GM04504 (cell line): Measurements from ENCODE around the gene RNFT1.
"Not testable (repeated sequence)": the region's sequence is repeated elsewhere in the genome, so short reads cannot be mapped to it uniquely, and the experiment has no call there.

Source experiments
- DNase-seq: peaks from one replicate; pipeline ENCODE4 v3.0.0-alpha.2; 2012; ENCODE audit warnings: low read depth

The RNFT1 gene

GRCh38 chr17:59964482-59965328 is at the start of gene RNFT1:
Gene RNFT1 (minus strand): TSS chr17:59964740. CDS start chr17:59964663, 77 bp downstream.
- DNase-seq, result peak; percentile 59

GRCh38 chr17:60009326-60009725 is 44.8 kb upstream of the RNFT1 start:
- DNase-seq, result not testable (repeated sequence)

GRCh38 chr17:60008377-60008776 is 43.8 kb upstream of the RNFT1 start:
- not testable (repeated sequence) for DNase-seq

DNA sequence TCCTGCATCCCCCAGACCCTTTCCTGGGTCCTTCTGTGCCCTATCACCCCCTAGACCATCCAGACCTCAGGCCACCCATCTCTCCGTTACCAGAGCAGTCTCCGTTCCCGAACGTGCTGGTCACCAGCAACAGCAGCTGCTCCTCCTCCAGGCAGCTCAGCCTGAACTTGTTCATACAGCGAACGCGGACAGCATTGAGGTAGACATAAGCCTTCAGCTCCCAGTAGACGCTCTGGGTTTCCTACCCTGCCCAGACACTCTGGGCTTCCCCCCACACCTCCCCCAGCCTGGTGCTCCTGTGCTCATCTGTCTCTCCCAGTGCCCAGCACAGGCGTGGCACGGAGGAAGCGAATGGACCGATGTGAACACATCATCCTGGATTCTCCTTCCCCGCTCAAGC is 41.6 kb upstream of the RNFT1 start:
- DNase-seq, result no peak

- not testable (repeated sequence) for DNase-seq
These were observed 40.0 kb upstream of the RNFT1 start for GRCh38 chr17:60004561-60004960.

DNA sequence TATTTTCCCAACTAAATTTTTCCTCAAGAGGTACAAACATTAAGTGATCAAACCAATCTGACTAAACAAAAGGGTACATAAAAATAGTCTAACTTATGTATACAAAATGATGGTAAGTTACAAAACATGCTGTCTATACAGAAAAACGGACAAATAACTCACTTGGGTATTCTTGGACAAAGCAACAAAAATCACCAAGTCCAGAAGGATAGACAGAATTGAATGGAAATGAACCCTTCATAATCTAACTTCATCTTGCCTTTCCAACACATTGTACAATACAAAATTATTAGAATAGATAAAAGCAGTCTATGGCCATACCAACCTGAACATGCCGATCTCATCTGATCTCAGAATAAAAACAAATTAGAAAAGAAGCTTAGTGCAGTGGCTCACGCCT is 37.9 kb upstream of the RNFT1 start:
- DNase-seq, result not testable (repeated sequence)

GRCh38 chr17:59996608-59997007 is 32.1 kb upstream of the RNFT1 start:
- not testable (repeated sequence) for DNase-seq

DNA sequence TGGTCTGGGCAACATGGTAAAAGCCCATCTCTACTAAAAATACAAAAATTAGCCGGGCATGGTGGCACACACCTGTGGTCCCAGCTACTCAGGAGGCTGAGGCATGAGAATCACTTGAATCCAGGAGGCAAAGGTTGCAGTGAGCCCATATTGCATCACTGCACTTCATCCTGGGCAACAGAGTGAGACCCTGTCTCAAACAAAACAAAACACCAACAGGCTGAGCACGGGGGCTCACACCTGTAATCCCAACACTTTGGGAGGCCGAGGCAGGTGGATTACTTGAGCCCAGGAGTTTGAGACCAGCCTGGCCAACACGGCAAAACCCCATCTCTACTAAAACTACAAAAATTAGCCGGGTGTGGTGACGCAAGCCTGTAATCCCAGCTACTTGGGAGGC is 10.6 kb upstream of the RNFT1 start:
- not testable (repeated sequence) for DNase-seq

- DNase-seq, result not testable (repeated sequence)
These were observed 8.9 kb upstream of the RNFT1 start for GRCh38 chr17:59973483-59973882.

DNA sequence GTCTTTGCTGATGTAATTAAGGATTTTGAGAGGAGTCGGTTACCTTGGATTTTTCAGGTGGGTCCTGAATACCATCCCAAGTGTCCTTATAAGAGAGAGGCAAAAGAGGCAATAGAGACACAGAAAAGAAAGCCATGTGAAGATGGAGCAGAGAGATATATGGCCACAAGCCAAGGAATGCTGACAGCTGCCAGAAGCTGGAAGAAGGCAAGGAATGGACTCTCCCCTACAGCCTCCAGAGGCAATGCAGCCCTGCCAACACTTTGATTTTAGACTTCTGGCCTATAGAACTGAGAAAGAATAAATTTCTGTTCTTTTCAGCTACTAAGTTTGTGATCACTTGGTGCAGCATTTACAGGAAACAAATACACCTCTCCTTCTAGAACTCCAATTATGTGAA is 8.2 kb upstream of the RNFT1 start:
- DNase-seq, result peak; percentile 8

GRCh38 chr17:59971771-59972170 is 7.2 kb upstream of the RNFT1 start:
- not testable (repeated sequence) for DNase-seq

DNA sequence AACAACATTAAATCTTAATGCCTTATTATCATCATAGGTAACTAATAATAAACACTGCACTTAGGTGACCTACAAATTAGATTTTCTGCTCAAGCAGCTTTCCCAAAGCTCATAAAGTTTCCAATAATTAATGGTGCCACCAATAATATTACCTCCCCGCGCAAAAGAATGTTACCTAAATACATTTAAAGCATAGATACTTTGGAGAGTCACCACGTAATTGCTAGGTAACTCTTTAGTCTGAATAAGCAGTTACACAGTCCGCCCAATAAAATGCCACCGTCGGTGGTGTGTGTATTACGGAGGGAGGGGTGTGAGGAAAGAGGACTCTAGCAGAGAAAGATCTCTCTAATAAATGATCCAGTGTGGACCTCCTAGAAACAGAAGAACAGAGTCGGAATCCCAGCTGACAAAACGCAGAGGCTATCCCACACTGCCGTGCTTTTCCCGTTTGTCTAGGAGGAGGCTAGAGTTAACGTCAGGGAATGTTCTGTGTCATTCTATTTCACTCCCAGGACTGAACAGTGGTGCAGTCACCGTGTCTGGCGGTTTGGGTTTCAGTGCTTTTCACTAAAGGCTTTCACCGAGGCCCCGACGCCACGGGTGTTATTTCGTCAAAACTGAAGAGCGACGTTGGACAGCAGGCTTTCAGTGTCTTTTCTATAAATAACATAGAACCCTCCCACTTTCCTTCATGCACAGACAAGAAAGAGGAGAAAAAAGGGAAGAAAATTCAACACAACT is 630 bp downstream of the RNFT1 start:
- peak; percentile 28 for DNase-seq

- no peak for DNase-seq
These were observed 1.7 kb downstream of the RNFT1 start for GRCh38 chr17:59962739-59963318.

DNA sequence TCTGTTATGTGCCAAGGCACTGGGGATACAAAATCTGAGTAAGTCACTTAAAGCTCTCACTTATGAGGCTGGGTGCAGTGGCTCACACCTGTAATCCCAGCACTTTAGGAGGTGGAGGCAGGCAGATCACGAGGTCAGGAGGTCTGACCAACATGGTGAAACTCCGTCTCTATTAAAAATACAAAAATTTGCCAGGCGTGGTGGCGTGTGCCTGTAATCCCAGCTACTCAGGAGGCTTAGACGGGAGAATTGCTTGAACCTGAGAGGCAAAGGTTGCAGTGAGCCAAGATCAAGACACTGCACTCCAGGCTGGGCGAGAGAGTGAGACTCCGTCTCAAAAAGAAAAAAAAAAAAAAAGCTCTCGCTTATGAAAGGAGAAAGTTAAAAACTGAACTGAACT is 5.0 kb downstream of the RNFT1 start:
- not testable (repeated sequence) for DNase-seq

GRCh38 chr17:59954856-59955255 is 9.7 kb downstream of the RNFT1 start:
- no peak for DNase-seq

GRCh38 chr17:59950049-59950448 is 14.5 kb downstream of the RNFT1 start:
- DNase-seq, result no peak

DNA sequence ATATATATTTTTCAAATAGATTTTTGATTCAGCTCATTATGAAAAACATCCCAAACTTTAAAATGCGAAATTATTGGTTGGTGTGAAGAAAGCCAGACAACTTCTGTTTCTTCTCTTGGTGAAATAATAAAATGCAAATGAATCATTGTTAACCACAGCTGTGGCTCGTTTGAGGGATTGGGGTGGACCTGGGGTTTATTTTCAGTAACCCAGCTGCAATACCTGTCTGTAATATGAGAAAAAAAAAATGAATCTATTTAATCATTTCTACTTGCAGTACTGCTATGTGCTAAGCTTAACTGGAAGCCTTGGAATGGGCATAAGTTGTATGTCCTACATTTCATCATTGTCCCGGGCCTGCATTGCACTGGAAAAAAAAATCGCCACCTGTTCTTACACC is 17.2 kb downstream of the RNFT1 start:
- DNase-seq, result not testable (repeated sequence)

GRCh38 chr17:59946433-59946832 is 18.1 kb downstream of the RNFT1 start:
- DNase-seq, result not testable (repeated sequence)

DNA sequence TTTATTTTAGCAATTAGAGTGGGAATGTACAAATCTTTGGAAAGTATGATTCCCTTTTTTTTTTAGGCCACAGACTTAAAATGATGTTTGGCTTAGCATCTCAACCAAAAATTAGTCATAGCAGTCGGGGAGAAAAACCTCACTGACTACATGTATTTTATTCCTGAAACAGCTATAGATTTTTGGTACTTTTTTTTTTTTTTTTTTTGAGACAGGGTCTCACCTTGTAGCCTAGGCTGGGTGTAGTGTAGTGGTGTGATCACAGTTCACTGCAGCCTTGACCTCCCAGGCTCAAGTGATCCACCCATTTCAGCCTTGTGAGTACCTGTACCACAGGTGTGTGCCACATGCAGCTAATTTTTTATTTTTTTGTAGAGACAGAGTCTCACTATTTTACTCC is 23.4 kb downstream of the RNFT1 start:
- DNase-seq, result no peak

- DNase-seq, result not testable (repeated sequence)
These were observed 23.8 kb downstream of the RNFT1 start for GRCh38 chr17:59940697-59941096.

DNA sequence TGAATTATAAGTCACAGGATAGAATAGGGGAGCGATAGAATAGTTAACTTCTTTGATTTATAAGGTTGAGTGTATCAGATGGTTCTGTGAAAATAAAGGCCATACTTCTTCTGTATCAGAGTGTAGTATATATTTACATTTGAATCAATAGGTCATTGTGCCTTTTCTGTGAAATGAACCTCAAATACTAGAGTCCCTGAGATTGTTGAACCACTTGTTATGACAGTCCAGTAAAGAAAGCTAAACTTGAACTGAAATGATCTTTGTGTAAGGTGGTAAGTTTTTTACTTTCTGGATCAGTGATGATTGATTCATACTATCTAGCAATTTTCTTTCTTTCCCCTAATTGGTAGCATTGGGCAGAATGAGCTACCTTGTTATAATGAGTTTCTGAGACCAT is 31.2 kb downstream of the RNFT1 start:
- not testable (repeated sequence) for DNase-seq

DNA sequence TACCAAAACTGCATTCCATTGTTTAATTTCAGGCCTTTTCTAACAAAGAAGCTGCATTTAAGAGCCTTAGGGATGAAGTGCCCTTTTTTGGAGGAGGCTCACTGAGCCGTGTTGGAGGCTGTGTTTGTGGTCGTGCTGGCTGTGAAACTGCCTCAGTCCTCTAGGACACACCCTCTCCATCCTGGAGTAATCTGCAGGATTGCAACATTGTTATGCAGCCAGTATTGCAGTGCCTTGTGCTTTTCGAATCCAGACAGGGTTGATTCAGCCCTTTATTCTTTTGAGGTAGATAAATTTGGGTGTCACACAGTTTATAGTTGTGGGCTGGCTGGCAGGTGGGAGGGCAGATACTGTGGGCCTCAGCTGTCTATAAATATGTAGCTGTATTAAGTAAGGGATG is 33.8 kb downstream of the RNFT1 start:
- DNase-seq, result peak; percentile 28

DNA sequence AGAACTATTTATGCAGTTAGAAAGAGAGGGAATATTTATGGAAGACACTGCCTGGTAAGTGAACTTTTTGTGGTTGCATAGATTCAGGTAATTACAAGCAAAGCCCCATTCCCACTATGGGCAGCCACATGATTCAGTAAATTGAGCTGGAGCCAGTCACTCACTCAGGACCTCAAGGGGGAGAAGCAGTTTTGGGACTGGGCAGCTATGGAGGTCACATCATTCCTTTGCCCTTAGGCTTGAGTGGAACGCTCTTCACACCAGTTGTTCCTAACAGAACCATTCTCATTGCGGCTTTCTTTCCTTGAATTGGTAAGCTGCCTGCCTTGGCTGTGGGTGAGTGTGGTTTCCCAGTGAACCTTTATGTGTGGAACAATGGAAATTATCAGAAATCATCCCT is 34.4 kb downstream of the RNFT1 start:
- DNase-seq, result not testable (repeated sequence)
